ENCODE results near the gene CLDN16.
A peak's percentile ranks its signal among the peaks of the same experiment; 100 is the strongest.

Gene CLDN16

DNA sequence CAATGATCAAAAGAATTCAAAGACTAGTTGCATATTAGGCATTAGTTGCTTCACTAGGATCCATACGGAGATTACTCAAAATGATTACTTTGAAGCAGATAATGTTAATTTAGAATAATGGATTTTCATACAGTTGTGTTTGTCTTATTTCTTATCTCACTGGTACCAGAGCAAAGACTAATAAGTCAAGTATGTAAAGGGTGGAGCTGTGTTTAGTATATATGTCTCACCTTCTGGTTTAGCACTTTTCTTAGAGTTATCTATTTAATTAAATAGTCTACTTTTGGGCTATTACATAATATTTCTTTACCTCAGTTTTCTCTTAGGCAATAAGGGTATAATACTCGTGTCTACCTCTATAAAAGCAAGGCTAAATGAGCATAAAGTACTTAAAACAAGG is 42.9 kb downstream of the CLDN16 start:
- no peak overlapping the region for H3K4me3 ChIP-seq (ENCODE audit: low read depth, low read length)
- TF ChIP-seq POLR2A (IDR thresholded peaks at IDR 0.05; ENCODE audit: extremely low read depth, insufficient read length) (no peak), MYC (IDR thresholded peaks at IDR 0.05; ENCODE audit: low read depth, low read length) (no peak), MAX (IDR thresholded peaks at IDR 0.05; ENCODE audit: low read depth, low read length) (no peak)
- DNase-seq (ENCODE audit: low read depth) = no peak

DNA sequence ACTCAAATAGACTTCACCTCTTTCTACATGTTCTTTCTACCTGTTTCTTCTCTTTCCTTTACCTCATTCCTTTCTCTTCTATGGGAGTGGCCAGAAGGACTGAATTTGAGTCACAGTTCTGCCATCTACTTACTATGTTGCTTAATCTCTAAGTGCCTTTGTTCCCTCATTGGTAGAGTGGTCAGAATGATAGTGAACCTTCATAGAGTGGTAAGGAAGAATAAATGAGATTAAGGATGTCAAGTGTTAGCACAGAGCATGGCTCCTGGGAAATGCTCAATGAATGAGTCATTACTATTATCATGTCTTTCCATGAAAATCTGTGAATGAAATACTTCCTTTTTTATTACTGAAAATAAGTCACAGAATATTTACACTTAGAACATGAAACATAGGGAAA is 44.3 kb downstream of the CLDN16 start:
- peak; percentile 15 for DNase-seq (ENCODE audit: low read depth)
- TF ChIP-seq MAX (IDR thresholded peaks at IDR 0.05; ENCODE audit: low read depth, low read length) (no peak), POLR2A (IDR thresholded peaks at IDR 0.05; ENCODE audit: extremely low read depth, insufficient read length) (no peak), MYC (IDR thresholded peaks at IDR 0.05; ENCODE audit: low read depth, low read length) (no peak), CTCF (IDR thresholded peaks at IDR 0.05; ENCODE audit: low read depth, low read length) (no peak)
- H3K4me3 ChIP-seq (ENCODE audit: low read depth, low read length) = no peak overlapping the region

- TF ChIP-seq POLR2A (IDR thresholded peaks at IDR 0.05; ENCODE audit: extremely low read depth, insufficient read length) (no peak), MAX (IDR thresholded peaks at IDR 0.05; ENCODE audit: low read depth, low read length) (no peak), CTCF (IDR thresholded peaks at IDR 0.05; ENCODE audit: low read depth, low read length) (no peak), MYC (IDR thresholded peaks at IDR 0.05; ENCODE audit: low read depth, low read length) (no peak)
- DNase-seq (ENCODE audit: low read depth) = no peak
- H3K4me3 ChIP-seq (ENCODE audit: low read depth, low read length) = no peak overlapping the region
These were observed 45.7 kb downstream of the CLDN16 start for GRCh38 chr3:190433626-190434025.

GRCh38 chr3:190435618-190436017 is 47.7 kb downstream of the CLDN16 start:
- DNase-seq (ENCODE audit: low read depth) = no peak
- H3K4me3 ChIP-seq (ENCODE audit: low read depth, low read length) = no peak overlapping the region
- no peak for TF ChIP-seq MAX (IDR thresholded peaks at IDR 0.05; ENCODE audit: low read depth, low read length)
- TF ChIP-seq POLR2A (IDR thresholded peaks at IDR 0.05; ENCODE audit: extremely low read depth, insufficient read length) = no peak
- TF ChIP-seq MYC (IDR thresholded peaks at IDR 0.05; ENCODE audit: low read depth, low read length) = no peak
- TF ChIP-seq CTCF (IDR thresholded peaks at IDR 0.05; ENCODE audit: low read depth, low read length) = no peak

DNA sequence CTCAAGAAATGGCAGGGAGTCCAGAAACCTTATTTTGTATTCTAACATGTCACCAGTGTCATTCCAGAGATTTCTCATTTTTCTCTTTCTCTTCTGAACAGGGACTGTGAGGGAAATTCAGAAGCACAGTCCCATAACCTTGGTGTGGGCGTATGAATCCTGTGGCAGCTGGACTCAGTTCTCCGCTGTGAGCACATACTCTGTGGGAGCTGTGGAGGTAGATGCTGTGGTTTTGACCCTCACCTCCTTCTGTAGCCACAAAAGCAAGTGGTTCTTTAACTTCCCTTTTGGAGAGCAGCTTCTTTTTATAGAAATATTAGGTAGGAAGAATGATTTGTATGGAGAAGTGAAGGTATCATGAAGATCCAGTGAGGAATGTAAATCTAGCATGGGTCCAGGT is 48.4 kb downstream of the CLDN16 start:
- no peak overlapping the region for H3K4me3 ChIP-seq (ENCODE audit: low read depth, low read length)
- TF ChIP-seq CTCF (IDR thresholded peaks at IDR 0.05; ENCODE audit: low read depth, low read length) (no peak), POLR2A (IDR thresholded peaks at IDR 0.05; ENCODE audit: extremely low read depth, insufficient read length) (no peak), MAX (IDR thresholded peaks at IDR 0.05; ENCODE audit: low read depth, low read length) (no peak), MYC (IDR thresholded peaks at IDR 0.05; ENCODE audit: low read depth, low read length) (no peak)
- peak; percentile 70 for DNase-seq (ENCODE audit: low read depth)

DNA sequence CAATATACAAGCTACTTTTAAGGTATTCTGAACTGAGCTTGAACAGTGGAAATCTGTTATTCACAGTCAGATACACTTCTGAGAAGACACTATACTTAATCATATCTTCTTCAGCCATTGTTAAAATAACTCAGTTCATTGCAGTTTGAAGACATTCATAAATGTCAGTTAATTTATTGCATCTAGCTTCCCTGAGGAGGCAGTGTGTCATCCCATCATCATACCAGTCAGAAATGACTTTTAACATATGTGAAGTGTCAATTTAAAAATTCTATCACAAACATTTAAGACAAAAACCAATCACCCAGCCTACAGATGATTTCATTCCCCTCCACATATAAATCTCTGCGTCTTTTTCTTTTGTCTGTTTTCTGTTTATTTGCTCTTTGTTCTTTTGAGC is 54.3 kb downstream of the CLDN16 start:
- no peak for TF ChIP-seq MYC (IDR thresholded peaks at IDR 0.05; ENCODE audit: low read depth, low read length)
- TF ChIP-seq CTCF (IDR thresholded peaks at IDR 0.05; ENCODE audit: low read depth, low read length) = no peak
- TF ChIP-seq POLR2A (IDR thresholded peaks at IDR 0.05; ENCODE audit: extremely low read depth, insufficient read length) = no peak
- TF ChIP-seq MAX (IDR thresholded peaks at IDR 0.05; ENCODE audit: low read depth, low read length) = no peak
- no peak for DNase-seq (ENCODE audit: low read depth)
- H3K4me3 ChIP-seq (ENCODE audit: low read depth, low read length) = no peak overlapping the region

Measured in NB4 (cell line).